SK-N-SH (cell line): ENCODE results near the gene IST1. TPM values are rescaled to one million over a fixed set of nuclear protein-coding genes. Genes with fewer than 3 reads are reported as not detected.
A peak's percentile ranks its signal among the peaks of the same experiment; 100 is the strongest.

ENCODE experiments used
- CTCF ChIA-PET: fragments of 300-600, 350-600 bp; formaldehyde crosslinking; extraction: SDS; loops from one replicate; lab custom pipeline; 2021; lab: Yijun Ruan, JAX
- POLR2A ChIA-PET: fragments of 350-600 bp; sonication (Branson Sonifier 250); formaldehyde crosslinking; extraction: SDS; loops from one replicate; lab custom pipeline; 2020; ENCODE audit warnings: antibody characterized with exemption, inconsistent platforms; lab: Yijun Ruan, JAX
- DNase-seq: peaks from one replicate; pipeline ENCODE4 v3.0.0; 2012
- H2AFZ ChIP-seq: fragments of 200-600 bp; sonication (generic); 2 replicates; pipeline ENCODE4 v1.8.1; 2016; ENCODE audit warnings: antibody characterized with exemption, mild to moderate bottlenecking, low read depth
- H3F3A ChIP-seq: fragments of 200-600 bp; sonication (generic); replicated peaks from 2 replicates; pipeline ENCODE3; 2016; ENCODE audit warnings: antibody characterized with exemption, mild to moderate bottlenecking; ENCODE audit not compliant: insufficient read depth
- H3K27ac ChIP-seq, 2 experiments: fragments of 200-500 bp in 1 of 2; fragments of 200-600 bp in 1 of 2; sonication (Bioruptor generic) in 1 of 2; sonication (generic), shearing (Covaris generic) in 1 of 2; 2 replicates each; pipeline versions ENCODE4 v1.5.1 to v1.6.1; 2014 to 2016; ENCODE audit warnings: low read depth in 2 of 2, inconsistent platforms in 1 of 2, low read length in 1 of 2, mild to moderate bottlenecking in 1 of 2, mixed read lengths in 1 of 2
- H3K27me3 ChIP-seq: fragments of 200-600 bp; sonication (generic), shearing (Covaris generic); 2 replicates; pipeline ENCODE4 v1.6.1; 2016; ENCODE audit warnings: mixed run types; ENCODE audit not compliant: insufficient read depth
- H3K36me3 ChIP-seq, 2 experiments: fragments of 200-500 bp in 1 of 2; fragments of 200-600 bp in 1 of 2; sonication (Bioruptor generic) in 1 of 2; sonication (generic) in 1 of 2; replicated peaks in 1 of 2; 2 replicates each; pipeline versions ENCODE3 to v1.5.1; 2014 to 2016; ENCODE audit warnings: low read length in 1 of 2, mild to moderate bottlenecking in 1 of 2; ENCODE audit not compliant: insufficient read depth in 2 of 2, control insufficient read depth in 1 of 2
- H3K4me1 ChIP-seq, 2 experiments: fragments of 200-500 bp in 1 of 2; fragments of 200-600 bp in 1 of 2; sonication (Bioruptor generic) in 1 of 2; sonication (generic), shearing (Covaris generic) in 1 of 2; 2 replicates each; pipeline versions ENCODE4 v1.5.1 to v1.6.1; 2014 to 2016; ENCODE audit warnings: low read depth in 1 of 2, low read length in 1 of 2, mixed run types in 1 of 2; ENCODE audit not compliant: insufficient read depth in 2 of 2, control insufficient read depth in 1 of 2
- H3K4me2 ChIP-seq: fragments of 200-600 bp; sonication (generic), shearing (Covaris generic); 2 replicates; pipeline ENCODE4 v1.6.1; 2017; ENCODE audit warnings: mixed run types
- H3K4me3 ChIP-seq, 2 experiments: fragments of 200-500 bp in 1 of 2; fragments of 200-600 bp in 1 of 2; sonication (Bioruptor generic) in 1 of 2; sonication (generic), shearing (Covaris generic) in 1 of 2; 2 replicates each; pipeline versions ENCODE4 v1.5.1 to v1.8.1; 2014 to 2016; ENCODE audit warnings: low read depth in 2 of 2, inconsistent platforms in 1 of 2, low read length in 1 of 2, mild to moderate bottlenecking in 1 of 2, mixed read lengths in 1 of 2, moderate library complexity in 1 of 2
- H3K79me2 ChIP-seq: fragments of 200-600 bp; sonication (generic); 2 replicates; pipeline ENCODE4 v1.8.1; 2017; ENCODE audit warnings: mild to moderate bottlenecking; ENCODE audit not compliant: insufficient read depth
- H3K9ac ChIP-seq: fragments of 200-600 bp; sonication (generic); 2 replicates; pipeline ENCODE4 v1.6.1; 2017; ENCODE audit warnings: mixed run types
- H3K9me2 ChIP-seq: fragments of 200-600 bp; sonication (generic); 2 replicates; pipeline ENCODE4 v1.6.1; 2017; ENCODE audit warnings: mixed run types
- H3K9me3 ChIP-seq: fragments of 200-600 bp; sonication (generic); 2 replicates; pipeline ENCODE4 v1.6.1; 2017; ENCODE audit warnings: mixed run types, mild to moderate bottlenecking, moderate library complexity
- H4K20me1 ChIP-seq: fragments of 200-600 bp; sonication (generic); 2 replicates; pipeline ENCODE4 v1.6.1; 2017; ENCODE audit warnings: mild to moderate bottlenecking, mixed run types; ENCODE audit not compliant: insufficient read depth
- FOXM1 ChIP-seq: IDR thresholded peaks from 2 replicates; pipeline ENCODE4 v1.4.0; 2012; ENCODE audit warnings: low read depth, mild to moderate bottlenecking
- GATA2 ChIP-seq: sonication (generic); formaldehyde crosslinking; IDR thresholded peaks from 2 replicates; pipeline ENCODE4 v1.5.0; 2020; ENCODE audit warnings: mild to moderate bottlenecking, missing genetic modification reagents
- MXI1 ChIP-seq: IDR thresholded peaks from 2 replicates; pipeline ENCODE4 v1.6.1; 2012; ENCODE audit warnings: mild to moderate bottlenecking, low read depth, low read length, improper control_type of control experiment
- NFIC ChIP-seq: IDR thresholded peaks from 2 replicates; pipeline ENCODE4 v1.4.0; 2012; ENCODE audit warnings: borderline replicate concordance
- RCOR1 ChIP-seq: fragments of 150-350 bp; IDR thresholded peaks from 2 replicates; pipeline ENCODE4 v1.6.1; 2017; ENCODE audit warnings: antibody characterized with exemption, low read length
- RFX5 ChIP-seq: IDR thresholded peaks from 2 replicates; pipeline ENCODE4 v1.6.1; 2012; ENCODE audit warnings: mild to moderate bottlenecking, improper control_type of control experiment, low read length
- RXRA ChIP-seq: IDR thresholded peaks from 2 replicates; pipeline ENCODE4 v1.4.0; 2012; ENCODE audit warnings: low read depth, mild to moderate bottlenecking, borderline replicate concordance
- WGBS: methylation state at CpG from one replicate; pipeline ENCODE4 v1.1.6; 2017; ENCODE audit warnings: low lambda C conversion rate; 5-methylcytosine and 5-hydroxymethylcytosine counted together
- polyA plus RNA-seq, 3 experiments: library from polyadenylated mRNA; depleted of rRNA; stranded (reverse); fragments of >200 nt; gene quantifications; 2 replicates each; pipeline ENCODE4 v1.2.3, GENCODE V29; 2012
- TF ChIP-seq, protein P1 (sequence below): IDR thresholded peaks from 2 replicates; pipeline ENCODE4 v1.6.1; 2012; ENCODE audit warnings: mild to moderate bottlenecking, low read depth, low read length, moderate library complexity
- TF ChIP-seq, protein P2 (sequence below): IDR thresholded peaks from 2 replicates; pipeline ENCODE4 v1.4.0; 2012; ENCODE audit warnings: low read depth
- TF ChIP-seq, protein P3 (sequence below): IDR thresholded peaks from 2 replicates; pipeline ENCODE4; 2012
- TF ChIP-seq, protein P4 (sequence below): fragments of 150-350 bp; IDR thresholded peaks from 2 replicates; pipeline ENCODE4 v1.6.1; 2016; ENCODE audit warnings: mild to moderate bottlenecking, low read depth, low read length
- TF ChIP-seq, protein P5 (sequence below): IDR thresholded peaks from 2 replicates; pipeline ENCODE4 v1.4.0; 2012; ENCODE audit warnings: low read depth, borderline replicate concordance
- TF ChIP-seq, protein P6 (sequence below): fragments of 150-350 bp; IDR thresholded peaks from 2 replicates; pipeline ENCODE4 v1.6.1; 2017; ENCODE audit warnings: antibody characterized with exemption, low read length, low read depth, borderline replicate concordance

IST1 gene
- polyA plus RNA-seq, 1 of the 3 experiments (the other 2 are of a cell fraction) = 133 TPM

DNA sequence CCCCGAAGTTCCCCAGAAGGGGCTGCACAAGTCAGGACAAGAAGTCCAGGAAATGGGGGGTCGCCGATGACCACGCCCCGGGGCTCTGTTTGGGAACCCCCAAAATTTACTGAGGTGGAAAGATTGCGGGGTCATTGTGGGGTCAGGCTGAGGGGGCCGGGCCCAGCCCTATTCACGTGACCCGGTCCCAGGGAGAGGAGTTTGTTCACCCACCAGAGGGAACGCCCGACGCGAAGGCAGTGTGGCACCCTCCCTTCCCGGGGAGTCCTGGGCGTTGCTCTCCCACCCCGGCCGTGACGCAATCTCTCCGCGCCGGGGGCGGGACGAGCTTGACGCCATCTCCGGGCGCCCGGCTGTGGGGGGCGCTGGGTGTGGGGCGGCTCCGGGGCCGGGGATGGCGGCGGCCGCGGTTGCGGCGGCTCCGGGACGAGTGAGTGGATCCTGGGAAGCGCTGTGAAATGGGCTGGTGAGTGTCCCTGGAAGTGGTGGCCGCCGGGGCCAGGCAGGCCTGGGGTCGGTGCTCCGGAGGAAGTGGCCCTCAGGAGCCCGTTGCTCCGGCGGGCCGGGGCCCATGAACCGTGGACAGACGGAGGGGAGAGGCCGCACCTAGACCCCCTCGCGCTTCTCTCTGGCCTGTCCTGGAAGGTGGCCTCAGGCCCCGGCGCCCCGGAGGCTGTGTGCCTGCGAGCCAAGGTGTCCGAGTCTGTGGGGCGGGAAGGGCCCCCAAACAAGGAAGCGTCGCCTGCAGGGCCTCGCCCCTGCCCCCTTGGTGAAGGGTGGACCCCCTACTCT is 49.5 kb upstream of the IST1 start, which contains the start of gene ATXN1L (continued):
- no peak for TF ChIP-seq NFIC
- TF ChIP-seq, all 33 proteins: peak for 13

DNA sequence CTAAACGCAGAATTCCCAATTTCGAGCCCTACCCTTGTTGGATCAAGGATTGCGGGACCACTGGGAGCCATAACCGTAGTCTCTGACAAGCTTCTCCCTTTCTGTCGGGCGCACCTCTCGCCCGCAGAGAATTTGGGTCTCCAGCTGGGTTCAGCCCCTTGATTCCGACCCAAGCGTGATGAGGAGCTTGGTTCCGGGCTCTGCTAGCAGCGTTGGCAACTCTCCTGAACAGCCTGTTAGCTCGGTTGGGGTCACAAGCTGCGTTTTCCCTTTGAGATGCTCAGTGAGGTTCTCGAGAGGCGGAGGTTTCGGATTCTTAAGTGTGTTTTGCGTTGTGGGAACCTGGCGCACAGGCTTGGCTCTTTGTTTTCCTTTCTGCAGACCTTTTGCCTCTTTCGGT is 48.9 kb upstream of the IST1 start:
- Histone ChIP-seq H3K9me2 (no peaks in the 10 kb centered on the region), H2AFZ (peak overlapping the region; percentile 88; the same call in 1 of the 2 replicates), H4K20me1 (peaks cover 19% of the 10 kb centered on the region; the same call in 1 of the 2 replicates), H3K4me3 (peak overlapping the region; percentile 91 to 95), H3K4me1 (peaks cover 0 to 7% of the 10 kb centered on the region in 2 experiments; a peak in 2 of 4 replicates), H3K9me3 (no peaks in the 10 kb centered on the region), H3K27me3 (no peaks in the 10 kb centered on the region), H3K79me2 (peaks cover 40% of the 10 kb centered on the region), H3F3A (peaks cover 11% of the 10 kb centered on the region), H3K27ac (peak overlapping the region in 1 of 2 experiments; percentile 63; a peak in 3 of 4 replicates), H3K36me3 (peaks cover 21 to 35% of the 10 kb centered on the region in 2 experiments), H3K9ac (peak overlapping the region; percentile 82), H3K4me2 (peak overlapping the region; percentile 96)
- TF ChIP-seq MXI1 = no peak
- TF ChIP-seq RXRA = no peak
- TF ChIP-seq, protein P1, sequence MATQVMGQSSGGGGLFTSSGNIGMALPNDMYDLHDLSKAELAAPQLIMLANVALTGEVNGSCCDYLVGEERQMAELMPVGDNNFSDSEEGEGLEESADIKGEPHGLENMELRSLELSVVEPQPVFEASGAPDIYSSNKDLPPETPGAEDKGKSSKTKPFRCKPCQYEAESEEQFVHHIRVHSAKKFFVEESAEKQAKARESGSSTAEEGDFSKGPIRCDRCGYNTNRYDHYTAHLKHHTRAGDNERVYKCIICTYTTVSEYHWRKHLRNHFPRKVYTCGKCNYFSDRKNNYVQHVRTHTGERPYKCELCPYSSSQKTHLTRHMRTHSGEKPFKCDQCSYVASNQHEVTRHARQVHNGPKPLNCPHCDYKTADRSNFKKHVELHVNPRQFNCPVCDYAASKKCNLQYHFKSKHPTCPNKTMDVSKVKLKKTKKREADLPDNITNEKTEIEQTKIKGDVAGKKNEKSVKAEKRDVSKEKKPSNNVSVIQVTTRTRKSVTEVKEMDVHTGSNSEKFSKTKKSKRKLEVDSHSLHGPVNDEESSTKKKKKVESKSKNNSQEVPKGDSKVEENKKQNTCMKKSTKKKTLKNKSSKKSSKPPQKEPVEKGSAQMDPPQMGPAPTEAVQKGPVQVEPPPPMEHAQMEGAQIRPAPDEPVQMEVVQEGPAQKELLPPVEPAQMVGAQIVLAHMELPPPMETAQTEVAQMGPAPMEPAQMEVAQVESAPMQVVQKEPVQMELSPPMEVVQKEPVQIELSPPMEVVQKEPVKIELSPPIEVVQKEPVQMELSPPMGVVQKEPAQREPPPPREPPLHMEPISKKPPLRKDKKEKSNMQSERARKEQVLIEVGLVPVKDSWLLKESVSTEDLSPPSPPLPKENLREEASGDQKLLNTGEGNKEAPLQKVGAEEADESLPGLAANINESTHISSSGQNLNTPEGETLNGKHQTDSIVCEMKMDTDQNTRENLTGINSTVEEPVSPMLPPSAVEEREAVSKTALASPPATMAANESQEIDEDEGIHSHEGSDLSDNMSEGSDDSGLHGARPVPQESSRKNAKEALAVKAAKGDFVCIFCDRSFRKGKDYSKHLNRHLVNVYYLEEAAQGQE = no peak
- DNase-seq = peak; percentile 27
- ChIA-PET POLR2A (interaction anchor here (1.0 kb wide), 2 partner anchors 11 to 38 kb away, joined by 3 to 4 read pairs; partner anchors contain the start of gene AP1G1), CTCF (interaction anchor here (4.0 kb wide), 1 partner anchor 36 kb away, joined by 17 read pairs; no protein-coding TSS in a partner anchor)
- WGBS = under 1% methylated on average over 16 of the region's 20 CpGs

DNA sequence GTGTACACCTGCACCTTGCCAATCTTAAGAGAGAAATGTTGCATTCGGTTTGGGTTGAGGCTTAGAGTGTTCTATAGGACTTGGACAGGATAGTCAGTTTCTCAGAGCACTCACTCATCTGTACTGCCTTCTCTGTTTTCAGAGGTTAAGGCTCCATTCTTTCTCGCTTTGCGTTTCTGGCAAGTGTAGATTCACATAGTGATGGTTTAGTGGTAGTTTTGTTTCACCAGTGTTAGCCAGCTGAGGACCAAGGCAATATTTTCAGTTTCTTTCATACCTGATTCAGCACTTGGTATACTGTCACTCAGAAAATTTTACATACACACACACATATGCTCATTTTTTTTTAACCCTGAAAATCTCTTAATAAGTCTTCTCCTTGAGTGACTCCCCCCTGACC is 48.2 kb upstream of the IST1 start:
- H3K27ac ChIP-seq = no peak overlapping the region
- no peaks in the 10 kb centered on the region for H3K27me3 ChIP-seq
- peak overlapping the region; percentile 82 for H3K9ac ChIP-seq
- H3F3A ChIP-seq = peaks cover 11% of the 10 kb centered on the region
- 65% methylated on average over 3 of the region's 3 CpGs for WGBS
- POLR2A ChIA-PET = no interaction called here
- H3K4me3 ChIP-seq = peak overlapping the region; percentile 91 to 95
- H3K9me2 ChIP-seq = no peaks in the 10 kb centered on the region
- CTCF ChIA-PET = interaction anchor here (4.0 kb wide), 1 partner anchor 35 kb away, joined by 17 read pairs; no protein-coding TSS in a partner anchor
- no peak overlapping the region for H2AFZ ChIP-seq
- peaks cover 0 to 7% of the 10 kb centered on the region in 2 experiments; a peak in 2 of 4 replicates for H3K4me1 ChIP-seq
- peaks cover 42% of the 10 kb centered on the region for H3K79me2 ChIP-seq
- peaks cover 21 to 40% of the 10 kb centered on the region in 2 experiments for H3K36me3 ChIP-seq
- peak overlapping the region; percentile 96 for H3K4me2 ChIP-seq
- H3K9me3 ChIP-seq = no peaks in the 10 kb centered on the region
- DNase-seq = no peak
- peaks cover 19% of the 10 kb centered on the region; the same call in 1 of the 2 replicates for H4K20me1 ChIP-seq
- TF ChIP-seq RFX5 = no peak
- TF ChIP-seq, protein P2, sequence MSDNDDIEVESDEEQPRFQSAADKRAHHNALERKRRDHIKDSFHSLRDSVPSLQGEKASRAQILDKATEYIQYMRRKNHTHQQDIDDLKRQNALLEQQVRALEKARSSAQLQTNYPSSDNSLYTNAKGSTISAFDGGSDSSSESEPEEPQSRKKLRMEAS = no peak
- no peak for TF ChIP-seq RCOR1
- TF ChIP-seq FOXM1 = no peak
- TF ChIP-seq, protein P3, sequence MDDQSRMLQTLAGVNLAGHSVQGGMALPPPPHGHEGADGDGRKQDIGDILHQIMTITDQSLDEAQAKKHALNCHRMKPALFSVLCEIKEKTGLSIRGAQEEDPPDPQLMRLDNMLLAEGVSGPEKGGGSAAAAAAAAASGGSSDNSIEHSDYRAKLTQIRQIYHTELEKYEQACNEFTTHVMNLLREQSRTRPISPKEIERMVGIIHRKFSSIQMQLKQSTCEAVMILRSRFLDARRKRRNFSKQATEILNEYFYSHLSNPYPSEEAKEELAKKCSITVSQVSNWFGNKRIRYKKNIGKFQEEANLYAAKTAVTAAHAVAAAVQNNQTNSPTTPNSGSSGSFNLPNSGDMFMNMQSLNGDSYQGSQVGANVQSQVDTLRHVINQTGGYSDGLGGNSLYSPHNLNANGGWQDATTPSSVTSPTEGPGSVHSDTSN = no peak
- TF ChIP-seq, protein P4, sequence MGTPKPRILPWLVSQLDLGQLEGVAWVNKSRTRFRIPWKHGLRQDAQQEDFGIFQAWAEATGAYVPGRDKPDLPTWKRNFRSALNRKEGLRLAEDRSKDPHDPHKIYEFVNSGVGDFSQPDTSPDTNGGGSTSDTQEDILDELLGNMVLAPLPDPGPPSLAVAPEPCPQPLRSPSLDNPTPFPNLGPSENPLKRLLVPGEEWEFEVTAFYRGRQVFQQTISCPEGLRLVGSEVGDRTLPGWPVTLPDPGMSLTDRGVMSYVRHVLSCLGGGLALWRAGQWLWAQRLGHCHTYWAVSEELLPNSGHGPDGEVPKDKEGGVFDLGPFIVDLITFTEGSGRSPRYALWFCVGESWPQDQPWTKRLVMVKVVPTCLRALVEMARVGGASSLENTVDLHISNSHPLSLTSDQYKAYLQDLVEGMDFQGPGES = no peak
- TF ChIP-seq, protein P5, sequence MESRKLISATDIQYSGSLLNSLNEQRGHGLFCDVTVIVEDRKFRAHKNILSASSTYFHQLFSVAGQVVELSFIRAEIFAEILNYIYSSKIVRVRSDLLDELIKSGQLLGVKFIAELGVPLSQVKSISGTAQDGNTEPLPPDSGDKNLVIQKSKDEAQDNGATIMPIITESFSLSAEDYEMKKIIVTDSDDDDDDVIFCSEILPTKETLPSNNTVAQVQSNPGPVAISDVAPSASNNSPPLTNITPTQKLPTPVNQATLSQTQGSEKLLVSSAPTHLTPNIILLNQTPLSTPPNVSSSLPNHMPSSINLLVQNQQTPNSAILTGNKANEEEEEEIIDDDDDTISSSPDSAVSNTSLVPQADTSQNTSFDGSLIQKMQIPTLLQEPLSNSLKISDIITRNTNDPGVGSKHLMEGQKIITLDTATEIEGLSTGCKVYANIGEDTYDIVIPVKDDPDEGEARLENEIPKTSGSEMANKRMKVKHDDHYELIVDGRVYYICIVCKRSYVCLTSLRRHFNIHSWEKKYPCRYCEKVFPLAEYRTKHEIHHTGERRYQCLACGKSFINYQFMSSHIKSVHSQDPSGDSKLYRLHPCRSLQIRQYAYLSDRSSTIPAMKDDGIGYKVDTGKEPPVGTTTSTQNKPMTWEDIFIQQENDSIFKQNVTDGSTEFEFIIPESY = no peak
- no peak for TF ChIP-seq GATA2 (CRISPR knock-in tag)
- TF ChIP-seq, protein P6, sequence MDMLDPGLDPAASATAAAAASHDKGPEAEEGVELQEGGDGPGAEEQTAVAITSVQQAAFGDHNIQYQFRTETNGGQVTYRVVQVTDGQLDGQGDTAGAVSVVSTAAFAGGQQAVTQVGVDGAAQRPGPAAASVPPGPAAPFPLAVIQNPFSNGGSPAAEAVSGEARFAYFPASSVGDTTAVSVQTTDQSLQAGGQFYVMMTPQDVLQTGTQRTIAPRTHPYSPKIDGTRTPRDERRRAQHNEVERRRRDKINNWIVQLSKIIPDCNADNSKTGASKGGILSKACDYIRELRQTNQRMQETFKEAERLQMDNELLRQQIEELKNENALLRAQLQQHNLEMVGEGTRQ = no peak
